GM19035 (cell line): Measurements from ENCODE around the gene FBXO41.
"Not testable (repeated sequence)": the region's sequence is repeated elsewhere in the genome, so short reads cannot be mapped to it uniquely, and the experiment has no call there.

Experiments used
- ATAC-seq: cut with Tn5 transposase; IDR thresholded peaks from one replicate; pipeline ENCODE4 v1.9.1; 2021; ENCODE audit not compliant: unreplicated experiment

Gene FBXO41

GRCh38 chr2:73262691-73263429, 21.4 kb downstream of the FBXO41 start:
- not testable (repeated sequence) for ATAC-seq

- ATAC-seq, result no peak
Measured at GRCh38 chr2:73262108-73262651, 22.1 kb downstream of the FBXO41 start.

- ATAC-seq, result no peak
Measured at GRCh38 chr2:73260338-73260984, 23.8 kb downstream of the FBXO41 start.

GRCh38 chr2:73259704-73260337, 24.5 kb downstream of the FBXO41 start:
- ATAC-seq, result no peak

GRCh38 chr2:73259276-73259675, 25.0 kb downstream of the FBXO41 start:
- no peak for ATAC-seq

- no peak for ATAC-seq
Measured at GRCh38 chr2:73258913-73259215, 25.4 kb downstream of the FBXO41 start.

- no peak for ATAC-seq
Measured at GRCh38 chr2:73258186-73258912, 25.9 kb downstream of the FBXO41 start.

GRCh38 chr2:73257425-73258125, 26.7 kb downstream of the FBXO41 start:
- no peak for ATAC-seq

GRCh38 chr2:73257021-73257420, 27.3 kb downstream of the FBXO41 start:
- no peak for ATAC-seq

- ATAC-seq, result no peak
Measured at GRCh38 chr2:73256618-73256922, 27.7 kb downstream of the FBXO41 start.

GRCh38 chr2:73255907-73256617, 28.2 kb downstream of the FBXO41 start:
- no peak for ATAC-seq

GRCh38 chr2:73255007-73255644, 29.2 kb downstream of the FBXO41 start:
- no peak for ATAC-seq

GRCh38 chr2:73254343-73255006, 29.8 kb downstream of the FBXO41 start:
- no peak for ATAC-seq

- no peak for ATAC-seq
Measured at GRCh38 chr2:73253901-73254300, 30.4 kb downstream of the FBXO41 start.

- ATAC-seq, result no peak
Measured at GRCh38 chr2:73253400-73253799, 30.9 kb downstream of the FBXO41 start.

- no peak for ATAC-seq
Measured at GRCh38 chr2:73252238-73253027, 31.8 kb downstream of the FBXO41 start.

- ATAC-seq, result no peak
Measured at GRCh38 chr2:73250872-73251846, 33.1 kb downstream of the FBXO41 start.
